H9 (cell line): ENCODE results near the gene SEPTIN6. TPM values are rescaled to one million over a fixed set of nuclear protein-coding genes. Genes with fewer than 3 reads are reported as not detected.

ENCODE experiments used
- DNase-seq: peaks from one replicate; pipeline ENCODE4 v3.0.0-alpha.2; 2017
- H2AFZ ChIP-seq: one replicate; pipeline ENCODE4 v1.6.1; 2013; ENCODE audit warnings: mild to moderate bottlenecking, low read length, control low read depth, moderate library complexity
- H2AK5ac ChIP-seq: 2 replicates; pipeline ENCODE4 v1.6.1; 2013; ENCODE audit warnings: low read length, control low read depth, mixed read lengths; ENCODE audit not compliant: insufficient read length
- H2BK120ac ChIP-seq: one replicate; pipeline ENCODE4 v1.6.1; 2013; ENCODE audit warnings: low read depth, mild to moderate bottlenecking, low read length, control low read depth, inconsistent platforms; ENCODE audit not compliant: poor library complexity, severe bottlenecking
- H2BK12ac ChIP-seq: 2 replicates; pipeline ENCODE4 v1.6.1; 2013; ENCODE audit warnings: low read length, control low read depth, mixed read lengths, low read depth; ENCODE audit not compliant: insufficient read length
- H2BK15ac ChIP-seq: 2 replicates; pipeline ENCODE4 v1.6.1; 2013; ENCODE audit warnings: low read depth, low read length, control low read depth
- H2BK20ac ChIP-seq: one replicate; pipeline ENCODE4 v1.6.1; 2013; ENCODE audit warnings: low read depth, mild to moderate bottlenecking, low read length, control low read depth, inconsistent platforms; ENCODE audit not compliant: poor library complexity, severe bottlenecking
- H2BK5ac ChIP-seq: 2 replicates; pipeline ENCODE4 v1.6.1; 2013; ENCODE audit warnings: low read length, control low read depth, mixed read lengths; ENCODE audit not compliant: insufficient read length
- H3K14ac ChIP-seq: 2 replicates; pipeline ENCODE4 v1.6.1; 2013; ENCODE audit warnings: low read length, control low read depth; ENCODE audit not compliant: insufficient read depth
- H3K18ac ChIP-seq: 2 replicates; pipeline ENCODE4 v1.6.1; 2013; ENCODE audit warnings: low read depth, mild to moderate bottlenecking, mixed read lengths, low read length, control low read depth; ENCODE audit not compliant: insufficient read length
- H3K23ac ChIP-seq: 2 replicates; pipeline ENCODE4 v1.6.1; 2013; ENCODE audit warnings: low read length, control low read depth, mixed read lengths, low read depth; ENCODE audit not compliant: insufficient read length
- H3K23me2 ChIP-seq: 2 replicates; pipeline ENCODE4 v1.6.1; 2013; ENCODE audit warnings: low read depth, mild to moderate bottlenecking, mixed read lengths, low read length, control low read depth; ENCODE audit not compliant: insufficient read length, poor library complexity, severe bottlenecking
- H3K27ac ChIP-seq: 2 replicates; pipeline ENCODE4 v1.5.1; 2013; ENCODE audit warnings: low read length, control low read depth, mixed read lengths, low read depth; ENCODE audit not compliant: insufficient read length
- H3K27me3 ChIP-seq: 2 replicates; pipeline ENCODE4 v1.6.1; 2013; ENCODE audit warnings: low read length, control low read depth, inconsistent platforms; ENCODE audit not compliant: insufficient read depth
- H3K4ac ChIP-seq: 2 replicates; pipeline ENCODE4 v1.6.1; 2013; ENCODE audit warnings: low read depth, mild to moderate bottlenecking, control low read depth, inconsistent platforms, low read length, moderate library complexity
- H3K4me1 ChIP-seq: 2 replicates; pipeline ENCODE4 v1.6.1; 2013; ENCODE audit warnings: low read length, control low read depth, inconsistent platforms; ENCODE audit not compliant: insufficient read depth
- H3K4me2 ChIP-seq: 2 replicates; pipeline ENCODE4 v1.6.1; 2013; ENCODE audit warnings: low read length, control low read depth, mixed read lengths; ENCODE audit not compliant: insufficient read length, insufficient read depth
- H3K56ac ChIP-seq: 2 replicates; pipeline ENCODE4 v1.6.1; 2013; ENCODE audit warnings: low read depth, mild to moderate bottlenecking, mixed read lengths, low read length, control low read depth; ENCODE audit not compliant: insufficient read length
- H3K79me1 ChIP-seq: 2 replicates; pipeline ENCODE4 v1.6.1; 2013; ENCODE audit warnings: low read depth, mild to moderate bottlenecking, moderate library complexity, low read length, control low read depth, inconsistent platforms; ENCODE audit not compliant: insufficient read depth, poor library complexity, severe bottlenecking
- H3K79me2 ChIP-seq: 2 replicates; pipeline ENCODE4 v1.6.1; 2013; ENCODE audit warnings: low read length, control low read depth, inconsistent platforms; ENCODE audit not compliant: insufficient read depth
- H3K9ac ChIP-seq: 2 replicates; pipeline ENCODE4 v1.6.1; 2013; ENCODE audit warnings: low read length, control low read depth, mixed read lengths; ENCODE audit not compliant: insufficient read length; ENCODE audit errors: extremely low read depth
- H3K9me3 ChIP-seq: one replicate; pipeline ENCODE4 v1.6.1; 2013; ENCODE audit warnings: low read depth, low read length, inconsistent platforms; ENCODE audit not compliant: control insufficient read depth
- H3T11ph ChIP-seq: one replicate; pipeline ENCODE4 v1.6.1; 2013; ENCODE audit warnings: mild to moderate bottlenecking, low read length, control low read depth, inconsistent platforms
- H4K20me1 ChIP-seq: one replicate; pipeline ENCODE4 v1.6.1; 2013; ENCODE audit not compliant: control insufficient read depth, insufficient read length, insufficient read depth
- H4K5ac ChIP-seq: 2 replicates; pipeline ENCODE4 v1.6.1; 2013; ENCODE audit warnings: low read depth, mild to moderate bottlenecking, mixed read lengths, low read length, control low read depth; ENCODE audit not compliant: insufficient read length
- H4K8ac ChIP-seq: replicated peaks from 2 replicates; pipeline ENCODE4 v1.6.1; 2013; ENCODE audit warnings: low read length, control low read depth, mixed read lengths, low read depth; ENCODE audit not compliant: insufficient read length
- H4K91ac ChIP-seq: 2 replicates; pipeline ENCODE4 v1.6.1; 2013; ENCODE audit warnings: low read depth, mild to moderate bottlenecking, moderate library complexity, mixed read lengths, low read length, control low read depth; ENCODE audit not compliant: insufficient read length
- H3K27ac Mint-ChIP-seq, 3 experiments: 2 replicates in 2 of 3; 3 replicates in 1 of 3; pipeline ENCODE4 v1.8.0; 2020 to 2021; ENCODE audit warnings: mixed read lengths in 3 of 3, mild to moderate bottlenecking in 1 of 3, moderate library complexity in 1 of 3
- H3K27me3 Mint-ChIP-seq: 2 replicates; pipeline ENCODE4 v1.8.0; 2021; ENCODE audit warnings: low read depth, mild to moderate bottlenecking, moderate library complexity, mixed read lengths
- H3K36me3 Mint-ChIP-seq, 3 experiments: 2 replicates in 2 of 3; 3 replicates in 1 of 3; pipeline ENCODE4 v1.8.0; 2020 to 2021; ENCODE audit warnings: low read depth in 3 of 3, mixed read lengths in 3 of 3; ENCODE audit not compliant: insufficient read depth in 1 of 3
- H3K4me1 Mint-ChIP-seq, 2 experiments: 2 replicates each; pipeline ENCODE4 v1.8.0; 2020; ENCODE audit warnings: mixed read lengths in 2 of 2
- H3K4me3 Mint-ChIP-seq, 2 experiments: 2 replicates in 1 of 2; 3 replicates in 1 of 2; pipeline ENCODE4 v1.8.0; 2020 to 2021; ENCODE audit warnings: mild to moderate bottlenecking in 2 of 2, mixed read lengths in 2 of 2, moderate library complexity in 1 of 2
- H3K9me3 Mint-ChIP-seq, 2 experiments: 2 replicates in 1 of 2; 3 replicates in 1 of 2; pipeline ENCODE4 v1.8.0; 2020; ENCODE audit warnings: mild to moderate bottlenecking in 2 of 2, mixed read lengths in 2 of 2, moderate library complexity in 1 of 2
- CTCF ChIP-seq: fragments of 200-600 bp; sonication (generic); conservative IDR thresholded peaks from 3 replicates; pipeline ENCODE4 v1.8.0; 2021; ENCODE audit warnings: antibody characterized with exemption, mild to moderate bottlenecking
- WGBS: extraction: QIAGEN DNeasy Blood & Tissue Kit; methylation state at CpG from one replicate; pipeline ENCODE4 v1.1.7; 2013; ENCODE audit warnings: missing lambda C conversion rate, low lambda C conversion rate, mixed read lengths; ENCODE audit not compliant: insufficient read length; ENCODE audit errors: extremely low coverage; 5-methylcytosine and 5-hydroxymethylcytosine counted together
- total RNA-seq: library from RNA; stranded (reverse); gene quantifications from 2 replicates; pipeline ENCODE4 v1.2.1, GENCODE V29; 2021

SEPTIN6 gene
- total RNA-seq, 1 experiment from 2014 or later, result 23.1 TPM

GRCh38 chrX:119685225-119686066 lies 7.5 kb downstream of the SEPTIN6 start:
- H2BK5ac ChIP-seq, result no peak overlapping the region
- no peak overlapping the region for H3K27ac ChIP-seq
- no peak overlapping the region for H2AK5ac ChIP-seq
- DNase-seq, result no peak
- no peak overlapping the region for H4K91ac ChIP-seq
- H2BK120ac ChIP-seq, result no peak overlapping the region
- no peak overlapping the region for H3K4ac ChIP-seq
- H4K20me1 ChIP-seq, result no peaks in the 10 kb centered on the region
- H3K14ac ChIP-seq, result no peak overlapping the region
- H3K79me2 ChIP-seq, result no peaks in the 10 kb centered on the region; the same call in 1 of the 2 replicates
- no peak overlapping the region for H3K4me2 ChIP-seq
- Mint-ChIP-seq H3K27me3 (peaks cover 3% of the 10 kb centered on the region; the same call in 1 of the 2 replicates), H3K9me3 (peaks cover 68 to 76% of the 10 kb centered on the region in 2 experiments), H3K4me1 (peaks cover 17 to 21% of the 10 kb centered on the region in 2 experiments), H3K36me3 (peaks cover 3 to 4% (median 3%) of the 10 kb centered on the region in 3 experiments; a peak in 2 of 7 replicates), H3K27ac (peak overlapping the region in 2 of 3 experiments; percentile 91 to 96; a peak in 5 of 7 replicates), H3K4me3 (peak overlapping the region in 1 of 2 experiments; percentile 29; a peak in 1 of 5 replicates)
- no peak overlapping the region for H2BK12ac ChIP-seq
- no peak overlapping the region for H3K23ac ChIP-seq
- H3K4me1 ChIP-seq, result no peaks in the 10 kb centered on the region; the same call in 1 of the 2 replicates
- TF ChIP-seq CTCF, result no peak
- peaks cover 19% of the 10 kb centered on the region for H3K9me3 ChIP-seq
- H3T11ph ChIP-seq, result no peak overlapping the region
- H4K8ac ChIP-seq, result no peak overlapping the region
- H2AFZ ChIP-seq, result no peak overlapping the region
- H2BK20ac ChIP-seq, result no peak overlapping the region
- no peak overlapping the region for H4K5ac ChIP-seq
- no peak overlapping the region for H2BK15ac ChIP-seq
- WGBS, result no CpG with 5 or more reads among the region's 15 CpGs
- no peak overlapping the region for H3K18ac ChIP-seq
- H3K56ac ChIP-seq, result no peak overlapping the region
- no peaks in the 10 kb centered on the region for H3K23me2 ChIP-seq
- H3K27me3 ChIP-seq, result no peaks in the 10 kb centered on the region
- no peak overlapping the region for H3K9ac ChIP-seq
- H3K79me1 ChIP-seq, result peaks cover 3% of the 10 kb centered on the region
